HG02840 (cell line): Measurements from ENCODE around the gene FAR1.
"Not testable (repeated sequence)": the region's sequence is repeated elsewhere in the genome, so short reads cannot be mapped to it uniquely, and the experiment has no call there.

Experiments
- ATAC-seq: cut with Tn5 transposase; IDR thresholded peaks from one replicate; pipeline ENCODE4 v1.9.1; 2021; ENCODE audit warnings: mild to moderate bottlenecking, moderate library complexity, moderate number of reproducible peaks; ENCODE audit not compliant: unreplicated experiment, low FRiP score

FAR1 gene

GRCh38 chr11:13699870-13700269 is 31.4 kb downstream of the FAR1 start:
- ATAC-seq: no peak

- no peak for ATAC-seq
These were observed 33.0 kb downstream of the FAR1 start for GRCh38 chr11:13701506-13701905.

GRCh38 chr11:13702071-13702470 is 33.6 kb downstream of the FAR1 start:
- no peak for ATAC-seq

GRCh38 chr11:13705710-13706109 is 37.2 kb downstream of the FAR1 start:
- no peak for ATAC-seq

- ATAC-seq: no peak
These were observed 45.5 kb downstream of the FAR1 start for GRCh38 chr11:13713982-13714381.

- ATAC-seq: no peak
These were observed 48.9 kb downstream of the FAR1 start for GRCh38 chr11:13717331-13717730.

- ATAC-seq: no peak
These were observed 49.9 kb downstream of the FAR1 start for GRCh38 chr11:13718394-13718793.

- no peak for ATAC-seq
These were observed 52.5 kb downstream of the FAR1 start for GRCh38 chr11:13720940-13721339.

GRCh38 chr11:13721760-13722159 is 53.3 kb downstream of the FAR1 start:
- no peak for ATAC-seq

GRCh38 chr11:13726456-13726855 is 58.0 kb downstream of the FAR1 start:
- no peak for ATAC-seq

GRCh38 chr11:13728076-13728475 is 59.6 kb downstream of the FAR1 start:
- no peak for ATAC-seq

- no peak for ATAC-seq
These were observed 66.1 kb downstream of the FAR1 start for GRCh38 chr11:13734530-13734929.

GRCh38 chr11:13745165-13745564 is 76.7 kb downstream of the FAR1 start:
- ATAC-seq: no peak

GRCh38 chr11:13753316-13753715 is 84.8 kb downstream of the FAR1 start:
- ATAC-seq: not testable (repeated sequence)

- no peak for ATAC-seq
These were observed 90.6 kb downstream of the FAR1 start for GRCh38 chr11:13759050-13759449.

GRCh38 chr11:13760115-13760514 is 91.6 kb downstream of the FAR1 start:
- no peak for ATAC-seq

GRCh38 chr11:13761250-13761649 is 92.8 kb downstream of the FAR1 start:
- ATAC-seq: no peak

GRCh38 chr11:13761716-13762115 is 93.2 kb downstream of the FAR1 start:
- ATAC-seq: no peak

GRCh38 chr11:13762718-13763117 is 94.2 kb downstream of the FAR1 start:
- no peak for ATAC-seq

- no peak for ATAC-seq
These were observed 94.9 kb downstream of the FAR1 start for GRCh38 chr11:13763341-13763740.

- no peak for ATAC-seq
These were observed 97.4 kb downstream of the FAR1 start for GRCh38 chr11:13765886-13766285.

- ATAC-seq: no peak
These were observed 99.0 kb downstream of the FAR1 start for GRCh38 chr11:13767471-13767870.

- no peak for ATAC-seq
These were observed 100.7 kb downstream of the FAR1 start for GRCh38 chr11:13769188-13769587.
